Breast epithelium (tissue), 4 donors: ENCODE results near the gene ZNF234. TPM values are rescaled to one million over a fixed set of nuclear protein-coding genes. Genes with fewer than 3 reads are reported as not detected.

Experiments used
- DNase-seq, 2 donors: peaks; one replicate each; pipeline ENCODE4 v3.0.0-alpha.2; 2019; ENCODE audit warnings: low spot score in 2 of 2
- H3K27ac ChIP-seq, 2 donors: fragments of 200-600 bp; sonication (generic) in 1 of 2; one replicate each; pipeline ENCODE4 v1.5.1; 2016 to 2019; ENCODE audit warnings: mild to moderate bottlenecking in 1 of 2
- H3K27me3 ChIP-seq, 2 donors: fragments of 200-600 bp; sonication (generic) in 1 of 2; one replicate each; pipeline versions ENCODE4 v1.5.1 to v1.6.0; 2017 to 2019; ENCODE audit warnings: control low read depth in 1 of 2, mild to moderate bottlenecking in 1 of 2
- H3K36me3 ChIP-seq: fragments of 200-600 bp; one replicate; pipeline ENCODE4 v1.5.1; 2019
- H3K4me1 ChIP-seq, 2 donors: fragments of 200-600 bp; sonication (generic); one replicate each; pipeline ENCODE4 v1.5.1; 2016 to 2019; ENCODE audit warnings: control low read depth in 1 of 2
- H3K4me3 ChIP-seq, 3 donors: fragments of 200-600 bp; sonication (generic); 1 replicate in 2 of 3; 2 replicates in 1 of 3; pipeline ENCODE4 v1.5.1; 2016 to 2019; ENCODE audit warnings: mild to moderate bottlenecking in 3 of 3, moderate library complexity in 2 of 3
- H3K9me3 ChIP-seq, 2 donors: fragments of 200-600 bp; sonication (generic) in 1 of 2; one replicate each; pipeline ENCODE4 v1.5.1; 2016 to 2019; ENCODE audit warnings: control low read depth in 1 of 2
- CTCF ChIP-seq, 3 donors: fragments of 450-650 bp; IDR thresholded peaks; one replicate each; pipeline ENCODE4 v1.5.1; 2016 to 2017; ENCODE audit warnings: antibody characterized with exemption in 3 of 3, mild to moderate bottlenecking in 3 of 3, moderate library complexity in 3 of 3
- POLR2A ChIP-seq: fragments of 450-650 bp; IDR thresholded peaks from one replicate; pipeline ENCODE4 v1.6.1; 2016; ENCODE audit warnings: antibody characterized with exemption, mild to moderate bottlenecking, moderate library complexity
- POLR2AphosphoS5 ChIP-seq, 3 donors: sonication (generic); formaldehyde crosslinking; IDR thresholded peaks; one replicate each; pipeline ENCODE4 v1.6.1; 2017; ENCODE audit warnings: antibody characterized with exemption in 3 of 3
- intact Hi-C: fragments of 100-400 bp; cut with DNase I; formaldehyde crosslinking; loops from one replicate; pipeline ENCODE4 v1.15.1; 2023; ENCODE audit warnings: low total_unique reads
- total RNA-seq, 3 donors: library from RNA; depleted of rRNA; stranded (reverse); fragments of >200 nt; gene quantifications; one replicate each; pipeline ENCODE4 v1.1.0, GENCODE V29; 2016

Gene ZNF234
- 10 to 100 TPM in 1 of 3 donors, 1 to 10 TPM in 2; 6.4 to 11.3 (median 8.2) TPM for total RNA-seq

- Histone ChIP-seq H3K27me3 (no peaks in the 10 kb centered on the region), H3K4me3 (peak within 1 kb of the TSS; percentile 86 to 97 (median 90)), H3K9me3 (peaks cover 3 to 10% of the 10 kb centered on the region in 2 donors), H3K36me3 (no peaks in the 10 kb centered on the region), H3K4me1 (no peaks in the 10 kb centered on the region), H3K27ac (peak within 1 kb of the TSS; percentile 78 to 88)
- DNase-seq = peak; percentile 57 to 65
- TF ChIP-seq POLR2AphosphoS5 (IDR thresholded peaks at IDR 0.05) (peak; percentile 5 to 41 (median 40)), CTCF (IDR thresholded peaks at IDR 0.05) (no peak), POLR2A (no peak)
- intact Hi-C loops = no loop called here
Measured at GRCh38 chr19:44141191-44142058, at the start of gene ZNF234. ZNF234 (plus strand) TSS chr19:44141554; CDS start chr19:44144633, 3,079 bp downstream.

GRCh38 chr19:44092108-44092507, 49.2 kb upstream of the ZNF234 start:
- intact Hi-C loops = no loop called here
- H3K27ac ChIP-seq = no peak overlapping the region

GRCh38 chr19:44093931-44094765, 47.2 kb upstream of the ZNF234 start, which contains the start of gene ZNF224:
ZNF224 (plus strand) TSS chr19:44094361; CDS start chr19:44097874, 3,513 bp downstream.
- peak within 1 kb of the TSS; percentile 64 to 92 (median 77) for H3K4me3 ChIP-seq
- H3K27me3 ChIP-seq = no peaks in the 10 kb centered on the region
- intact Hi-C loops = no loop called here
- H3K36me3 ChIP-seq = peaks cover 10% of the 10 kb centered on the region
- no peaks in the 10 kb centered on the region for H3K4me1 ChIP-seq
- TF ChIP-seq CTCF (IDR thresholded peaks at IDR 0.05) = no peak
- no peak for TF ChIP-seq POLR2A
- peak; percentile 13 to 61 (median 34) for TF ChIP-seq POLR2AphosphoS5 (IDR thresholded peaks at IDR 0.05)
- H3K9me3 ChIP-seq = peaks cover 7% of the 10 kb centered on the region in 2 donors
- DNase-seq = peak; percentile 78 to 86
- H3K27ac ChIP-seq = peak within 1 kb of the TSS; percentile 76 to 87

More at GRCh38 chr19:44092108-44092507, 49.2 kb upstream of the ZNF234 start:
- Histone ChIP-seq H3K36me3 (no peaks in the 10 kb centered on the region), H3K9me3 (no peaks in the 10 kb centered on the region), H3K4me3 (no peak overlapping the region), H3K27me3 (no peaks in the 10 kb centered on the region), H3K4me1 (no peaks in the 10 kb centered on the region)
- TF ChIP-seq CTCF (IDR thresholded peaks at IDR 0.05) = no peak
- no peak for TF ChIP-seq POLR2A
- no peak for TF ChIP-seq POLR2AphosphoS5 (IDR thresholded peaks at IDR 0.05)
- no peak for DNase-seq

- DNase-seq = no peak
- no peak overlapping the region for H3K4me3 ChIP-seq
- peaks cover 70 to 82% of the 10 kb centered on the region in 2 donors for H3K9me3 ChIP-seq
- no peaks in the 10 kb centered on the region for H3K27me3 ChIP-seq
- TF ChIP-seq POLR2A (no peak), POLR2AphosphoS5 (IDR thresholded peaks at IDR 0.05) (no peak), CTCF (IDR thresholded peaks at IDR 0.05) (no peak)
- peaks cover 14% of the 10 kb centered on the region for H3K36me3 ChIP-seq
- no peak overlapping the region for H3K27ac ChIP-seq
- peaks cover 0 to 8% of the 10 kb centered on the region in 2 donors for H3K4me1 ChIP-seq
- intact Hi-C loops = no loop called here
Measured at GRCh38 chr19:44107751-44108150, 33.6 kb upstream of the ZNF234 start.
